Skeletal muscle satellite cell (primary cell): ENCODE results near the gene AIFM3. TPM values are rescaled to one million over a fixed set of nuclear protein-coding genes. Genes with fewer than 3 reads are reported as not detected.
"Not testable (repeated sequence)": the region's sequence is repeated elsewhere in the genome, so short reads cannot be mapped to it uniquely, and the experiment has no call there.

Experiments
- H3K27me3 ChIP-seq: 2 replicates; pipeline ENCODE4 v1.7.0; 2013; ENCODE audit warnings: low read length; ENCODE audit not compliant: control insufficient read depth, insufficient read depth
- H3K36me3 ChIP-seq: 2 replicates; pipeline ENCODE4 v1.7.0; 2013; ENCODE audit warnings: mild to moderate bottlenecking, control low read depth, low read length; ENCODE audit not compliant: insufficient read depth
- H3K4me1 ChIP-seq: 2 replicates; pipeline ENCODE4 v1.7.0; 2013; ENCODE audit warnings: low read length; ENCODE audit not compliant: control insufficient read depth, insufficient read depth
- H3K4me2 ChIP-seq: 2 replicates; pipeline ENCODE4 v1.7.0; 2013; ENCODE audit warnings: mild to moderate bottlenecking, low read length
- H3K4me3 ChIP-seq: 2 replicates; pipeline ENCODE4 v1.7.0; 2013; ENCODE audit warnings: low read length
- H3K9ac ChIP-seq: 2 replicates; pipeline ENCODE4 v1.7.0; 2013; ENCODE audit warnings: mild to moderate bottlenecking, low read depth, low read length, moderate library complexity
- H3K9me3 ChIP-seq: replicated peaks from 2 replicates; pipeline ENCODE4 v1.7.0; 2013; ENCODE audit warnings: mild to moderate bottlenecking, control low read depth, low read length
- total RNA-seq: library from RNA; depleted of rRNA; stranded (reverse); fragments of >200 nt; gene quantifications from 2 replicates; pipeline ENCODE4 v1.2.3, GENCODE V29; 2012; rRNA removed

AIFM3 gene, protein sequence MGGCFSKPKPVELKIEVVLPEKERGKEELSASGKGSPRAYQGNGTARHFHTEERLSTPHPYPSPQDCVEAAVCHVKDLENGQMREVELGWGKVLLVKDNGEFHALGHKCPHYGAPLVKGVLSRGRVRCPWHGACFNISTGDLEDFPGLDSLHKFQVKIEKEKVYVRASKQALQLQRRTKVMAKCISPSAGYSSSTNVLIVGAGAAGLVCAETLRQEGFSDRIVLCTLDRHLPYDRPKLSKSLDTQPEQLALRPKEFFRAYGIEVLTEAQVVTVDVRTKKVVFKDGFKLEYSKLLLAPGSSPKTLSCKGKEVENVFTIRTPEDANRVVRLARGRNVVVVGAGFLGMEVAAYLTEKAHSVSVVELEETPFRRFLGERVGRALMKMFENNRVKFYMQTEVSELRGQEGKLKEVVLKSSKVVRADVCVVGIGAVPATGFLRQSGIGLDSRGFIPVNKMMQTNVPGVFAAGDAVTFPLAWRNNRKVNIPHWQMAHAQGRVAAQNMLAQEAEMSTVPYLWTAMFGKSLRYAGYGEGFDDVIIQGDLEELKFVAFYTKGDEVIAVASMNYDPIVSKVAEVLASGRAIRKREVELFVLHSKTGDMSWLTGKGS
- 0.22 and 0.76 TPM in 2 replicates for total RNA-seq

DNA sequence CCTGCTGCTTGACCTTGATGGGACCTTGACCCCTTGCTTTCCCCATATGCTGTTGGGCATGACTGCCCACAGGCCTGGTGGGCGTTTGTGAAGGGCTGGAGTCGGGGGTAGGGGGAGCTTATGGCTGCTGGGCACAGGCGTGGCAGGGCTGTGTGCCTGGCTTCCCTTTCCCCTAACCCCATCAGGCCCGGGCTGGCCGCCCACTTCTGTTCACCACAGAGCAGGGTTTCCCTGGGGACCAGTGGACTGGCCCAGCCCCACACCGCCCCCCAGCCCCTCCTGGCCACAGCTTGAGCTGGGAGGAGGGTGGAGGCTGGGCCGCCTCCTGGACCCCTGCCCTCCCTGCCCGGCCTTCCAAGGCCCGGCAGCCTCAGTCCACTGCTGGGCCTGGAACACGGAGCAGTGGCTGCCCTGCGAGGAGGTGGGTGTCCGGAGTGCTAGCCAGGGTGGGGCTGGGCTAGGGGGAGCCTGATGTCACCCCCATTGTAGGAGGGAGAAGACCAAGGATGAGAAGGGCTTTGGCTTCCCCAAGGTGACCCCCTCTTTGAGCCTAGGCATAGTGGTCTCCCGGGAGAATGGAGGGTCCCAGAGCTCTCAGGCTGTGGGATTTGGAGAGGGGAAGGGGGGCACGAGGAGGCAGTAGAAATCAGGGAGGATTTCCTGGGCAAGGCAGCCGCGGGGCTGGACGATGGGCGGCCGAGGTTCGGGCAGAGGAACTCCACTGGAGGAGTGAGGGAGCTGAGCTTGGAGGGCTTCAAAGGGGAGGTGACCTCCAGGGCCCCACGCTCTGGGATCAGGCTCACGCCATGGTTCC, at the start of gene AIFM3:
Gene AIFM3 (plus strand): TSS at position 373 of the 814 bp plus-strand sequence. CDS start 690 bp downstream, outside the sequence.
- Histone ChIP-seq H3K9me3 (no peaks in the 10 kb centered on the region), H3K4me3 (no peak within 1 kb of the TSS), H3K36me3 (no peaks in the 10 kb centered on the region), H3K4me2 (no peak within 1 kb of the TSS), H3K27me3 (peaks cover 23% of the 10 kb centered on the region), H3K4me1 (no peaks in the 10 kb centered on the region), H3K9ac (no peak within 1 kb of the TSS)

DNA sequence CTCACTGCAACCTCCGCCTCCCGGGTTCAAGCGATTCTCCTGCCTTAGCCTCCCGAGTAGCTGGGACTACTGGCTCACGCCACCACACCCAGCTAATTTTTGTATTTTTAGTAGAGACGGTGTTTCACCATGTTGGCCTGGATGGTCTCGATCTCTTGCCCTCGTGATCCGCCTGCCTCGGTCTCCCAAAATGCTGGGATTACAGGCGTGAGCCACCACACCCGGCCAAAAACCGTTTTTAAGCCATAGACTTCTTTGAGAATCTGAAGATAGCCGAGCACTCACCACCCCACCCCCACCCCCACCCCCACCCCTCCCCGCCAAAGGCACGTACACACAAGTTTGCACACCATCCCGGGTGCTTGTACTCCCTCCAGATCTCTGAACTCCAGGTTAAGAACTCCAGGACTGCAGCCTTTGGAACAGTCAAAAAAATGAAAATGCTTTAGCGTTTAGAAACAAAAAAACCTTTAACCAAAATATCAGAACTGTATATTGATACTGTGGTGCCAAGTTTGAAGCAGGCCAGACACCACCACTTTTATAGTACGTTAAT, 48.3 kb upstream of the AIFM3 start:
- H3K4me3 ChIP-seq = peak overlapping the region; percentile 98
- H3K4me2 ChIP-seq = peak overlapping the region; percentile 84
- H3K27me3 ChIP-seq = no peaks in the 10 kb centered on the region
- peak overlapping the region; percentile 95 for H3K9ac ChIP-seq
- H3K36me3 ChIP-seq = no peaks in the 10 kb centered on the region
- peaks cover 19% of the 10 kb centered on the region for H3K4me1 ChIP-seq
- no peaks in the 10 kb centered on the region for H3K9me3 ChIP-seq

DNA sequence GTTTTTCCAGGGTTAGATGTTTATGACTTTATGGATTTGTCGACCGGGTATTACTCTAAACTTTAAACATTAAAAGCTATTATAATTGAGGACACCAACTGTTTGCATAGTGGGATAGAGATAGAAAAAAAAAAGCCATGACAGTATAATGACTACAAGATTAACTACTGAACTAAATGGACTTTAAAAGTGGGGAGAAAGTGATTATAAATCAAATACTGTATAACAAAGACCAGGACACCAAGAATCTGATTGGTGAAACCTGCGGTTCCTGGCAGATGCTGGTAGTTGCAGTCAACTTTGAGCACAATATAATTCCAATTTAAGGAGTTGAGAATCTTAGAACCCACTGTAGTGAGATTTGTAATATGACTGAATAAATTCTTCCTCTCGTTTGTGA, 47.3 kb upstream of the AIFM3 start:
- H3K4me3 ChIP-seq = peak overlapping the region; percentile 98
- no peaks in the 10 kb centered on the region for H3K27me3 ChIP-seq
- H3K4me1 ChIP-seq = peaks cover 19% of the 10 kb centered on the region
- peak overlapping the region; percentile 95 for H3K9ac ChIP-seq
- H3K4me2 ChIP-seq = peak overlapping the region; percentile 84
- no peaks in the 10 kb centered on the region for H3K36me3 ChIP-seq
- no peaks in the 10 kb centered on the region for H3K9me3 ChIP-seq

DNA sequence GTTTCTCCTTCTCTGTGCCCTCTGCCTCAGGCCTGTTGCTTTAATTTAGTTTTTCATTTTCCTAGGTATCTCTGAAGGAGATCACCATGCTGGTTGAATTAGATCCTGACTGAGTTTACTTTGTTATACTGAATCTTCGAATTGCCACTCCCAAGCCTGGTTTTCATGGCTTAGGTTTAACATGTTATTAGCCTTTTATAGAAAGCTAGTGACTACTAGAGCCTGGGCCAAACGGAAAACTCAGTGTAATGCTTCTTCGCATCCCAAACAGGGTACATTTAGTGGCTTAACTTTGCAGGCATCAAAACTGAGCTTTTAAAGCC, 46.2 kb upstream of the AIFM3 start:
- Histone ChIP-seq H3K9ac (peak overlapping the region; percentile 95), H3K4me1 (peaks cover 19% of the 10 kb centered on the region)

DNA sequence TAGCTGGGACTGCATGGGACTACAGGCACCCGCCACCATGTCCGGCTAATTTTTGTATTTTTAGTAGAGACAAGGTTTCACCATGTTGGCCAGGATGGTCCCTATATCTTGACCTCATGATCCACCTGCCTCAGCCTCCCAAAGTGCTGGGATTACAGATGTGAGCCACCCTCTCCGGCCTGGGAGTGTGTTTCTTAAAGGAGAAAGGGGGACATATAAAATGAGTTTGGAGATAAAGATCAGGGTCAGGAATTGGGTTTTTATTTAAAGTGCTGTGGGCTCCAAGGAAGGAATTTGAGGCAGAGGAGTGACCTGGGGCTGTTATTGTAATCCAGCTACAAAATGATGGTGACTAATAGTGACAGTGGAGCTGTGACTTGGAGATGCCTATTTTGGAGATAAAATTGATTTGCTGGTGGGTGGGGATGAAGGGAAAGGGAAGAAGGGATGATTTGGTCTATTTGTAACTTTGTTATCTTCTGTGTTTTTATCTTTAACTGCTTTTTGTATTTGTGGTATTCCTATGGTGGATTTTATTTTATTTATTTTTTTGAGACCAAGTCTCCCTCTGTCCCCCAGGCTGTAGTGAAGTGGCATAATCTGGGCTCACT, 44.8 kb upstream of the AIFM3 start:
- H3K27me3 ChIP-seq = no peaks in the 10 kb centered on the region
- H3K9me3 ChIP-seq = no peaks in the 10 kb centered on the region
- H3K4me2 ChIP-seq = peak overlapping the region; percentile 20
- no peak overlapping the region for H3K4me3 ChIP-seq
- H3K36me3 ChIP-seq = peaks cover 5% of the 10 kb centered on the region
- peaks cover 16% of the 10 kb centered on the region for H3K4me1 ChIP-seq
- H3K9ac ChIP-seq = no peak overlapping the region

More for the DNA sequence above, 46.2 kb upstream of the AIFM3 start:
- H3K27me3 ChIP-seq = no peaks in the 10 kb centered on the region
- peak overlapping the region; percentile 98 for H3K4me3 ChIP-seq
- no peaks in the 10 kb centered on the region for H3K9me3 ChIP-seq
- H3K36me3 ChIP-seq = peaks cover 5% of the 10 kb centered on the region
- H3K4me2 ChIP-seq = peak overlapping the region; percentile 84

DNA sequence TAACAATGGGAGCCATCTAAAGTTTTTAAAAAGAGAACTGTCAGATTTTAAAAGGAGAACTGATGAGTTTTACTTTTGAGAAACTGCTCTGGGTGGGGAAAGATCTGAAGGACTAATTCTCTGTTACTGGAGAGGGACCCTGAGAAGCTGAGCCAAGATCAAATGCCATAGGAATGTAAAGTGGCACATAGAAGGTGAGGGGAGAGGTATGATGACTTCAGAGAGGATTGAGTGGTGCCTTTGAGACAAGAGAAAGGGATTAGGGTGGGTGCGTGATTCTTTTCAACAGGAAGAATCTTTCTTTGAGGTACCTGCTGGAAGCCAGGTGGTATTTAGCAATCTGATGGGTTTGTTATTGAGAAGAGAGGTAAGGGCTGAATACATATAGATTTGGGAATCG, 40.8 kb upstream of the AIFM3 start:
- H3K36me3 ChIP-seq = peaks cover 5% of the 10 kb centered on the region
- no peaks in the 10 kb centered on the region for H3K9me3 ChIP-seq
- no peaks in the 10 kb centered on the region for H3K27me3 ChIP-seq
- peaks cover 8% of the 10 kb centered on the region for H3K4me1 ChIP-seq
- H3K9ac ChIP-seq = no peak overlapping the region
- no peak overlapping the region for H3K4me2 ChIP-seq
- no peak overlapping the region for H3K4me3 ChIP-seq

DNA sequence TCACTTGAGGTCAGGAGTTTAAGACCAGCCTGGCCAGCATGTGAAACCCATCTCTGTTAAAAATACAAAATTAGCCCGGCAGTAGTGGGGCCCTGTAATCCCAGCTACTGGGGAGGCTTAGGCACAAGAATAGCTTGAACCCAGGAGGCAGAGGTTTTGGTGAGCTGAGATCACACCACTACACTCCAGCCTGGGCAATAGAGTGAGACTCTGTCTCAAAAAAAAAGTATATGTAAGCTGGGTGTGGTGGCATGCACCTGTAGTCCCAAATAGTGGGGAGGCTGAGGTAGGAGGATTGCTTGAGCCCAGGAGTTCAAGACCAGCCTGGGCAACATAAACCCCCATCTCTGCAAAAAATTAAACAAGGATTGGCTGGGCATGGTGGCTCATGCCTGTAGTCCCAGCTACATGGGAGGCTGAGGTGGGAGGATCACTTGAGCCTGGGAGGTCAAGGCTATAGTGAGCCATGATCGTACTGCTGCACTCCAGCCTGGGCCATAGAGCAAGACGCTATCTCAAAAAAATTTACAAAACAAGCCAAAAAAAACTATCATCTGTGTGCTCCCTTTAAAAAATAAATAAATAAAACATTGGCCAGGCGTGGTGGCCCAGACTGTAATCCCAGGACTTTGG, 39.0 kb upstream of the AIFM3 start:
- Histone ChIP-seq H3K4me3 (no peak overlapping the region), H3K4me1 (no peaks in the 10 kb centered on the region), H3K9ac (no peak overlapping the region), H3K4me2 (no peak overlapping the region), H3K9me3 (no peaks in the 10 kb centered on the region), H3K27me3 (no peaks in the 10 kb centered on the region), H3K36me3 (peaks cover 5% of the 10 kb centered on the region)

DNA sequence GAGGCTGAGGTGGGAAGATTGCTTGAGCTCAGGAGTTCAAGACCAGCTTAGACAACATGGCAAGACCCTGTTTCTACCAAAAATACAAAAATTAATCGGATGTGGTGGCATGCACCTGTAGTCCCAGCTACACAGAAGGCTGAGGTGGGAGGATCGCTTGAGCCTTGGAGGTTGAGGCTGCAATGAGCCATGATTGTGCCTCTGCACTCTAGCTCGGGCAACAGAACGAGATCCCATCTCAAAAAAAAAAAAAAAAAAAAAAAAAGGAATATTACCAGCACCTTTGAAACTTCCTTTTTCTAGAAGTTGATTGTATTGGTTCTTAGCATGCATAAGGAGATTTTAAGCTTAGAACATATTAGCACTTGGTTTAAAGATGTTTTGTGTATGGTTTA, 38.5 kb upstream of the AIFM3 start:
- no peaks in the 10 kb centered on the region for H3K4me1 ChIP-seq
- H3K9me3 ChIP-seq = no peaks in the 10 kb centered on the region
- no peaks in the 10 kb centered on the region for H3K27me3 ChIP-seq
- peaks cover 5% of the 10 kb centered on the region for H3K36me3 ChIP-seq
- H3K4me3 ChIP-seq = no peak overlapping the region
- H3K4me2 ChIP-seq = no peak overlapping the region
- no peak overlapping the region for H3K9ac ChIP-seq

DNA sequence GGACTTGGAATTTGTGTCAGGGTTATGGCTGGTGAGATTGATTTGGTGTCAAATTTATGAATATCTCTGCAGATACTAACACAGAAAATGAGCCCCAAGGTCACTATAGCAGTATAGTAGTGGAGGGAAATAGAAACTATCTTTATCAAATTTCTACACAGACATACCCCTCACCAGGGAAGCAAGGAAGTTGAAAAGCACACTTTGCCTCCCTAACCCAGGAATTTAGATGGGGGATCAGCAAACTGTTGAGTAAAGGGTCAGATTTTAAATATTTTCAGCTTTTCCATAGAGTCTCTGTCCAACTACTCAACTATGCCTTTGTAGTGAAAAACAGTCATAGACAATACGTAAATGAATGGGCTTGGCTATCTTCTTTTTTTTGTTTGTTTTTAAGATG, 37.1 kb upstream of the AIFM3 start:
- peaks cover 14% of the 10 kb centered on the region for H3K36me3 ChIP-seq
- no peaks in the 10 kb centered on the region for H3K4me1 ChIP-seq
- H3K9ac ChIP-seq = no peak overlapping the region
- no peaks in the 10 kb centered on the region for H3K27me3 ChIP-seq
- no peak overlapping the region for H3K4me2 ChIP-seq
- no peak overlapping the region for H3K4me3 ChIP-seq
- no peaks in the 10 kb centered on the region for H3K9me3 ChIP-seq

DNA sequence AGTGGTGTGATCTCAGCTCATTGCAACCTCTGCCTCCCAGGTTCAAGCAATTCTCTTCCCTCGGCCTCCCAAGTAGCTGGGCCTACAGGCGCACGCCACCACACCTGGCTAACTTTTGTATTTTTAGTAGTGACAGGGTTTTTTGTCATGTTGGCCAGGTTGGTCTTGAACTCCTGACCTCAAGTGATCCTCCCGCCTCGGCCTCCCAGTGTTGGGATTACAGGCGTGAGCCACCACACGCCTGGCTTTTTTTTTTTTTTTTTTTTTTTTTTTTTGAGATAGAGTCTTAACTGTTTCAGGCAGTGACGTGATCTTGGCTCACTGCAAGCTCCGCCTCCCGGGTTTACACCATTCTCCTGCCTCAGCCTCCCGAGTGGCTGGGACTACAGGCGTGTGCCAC, 36.6 kb upstream of the AIFM3 start:
- H3K9me3 ChIP-seq, H3K4me3 ChIP-seq, H3K4me1 ChIP-seq, H3K9ac ChIP-seq, H3K4me2 ChIP-seq, H3K27me3 ChIP-seq: not testable (repeated sequence)
- H3K36me3 ChIP-seq = peaks cover 13% of the 10 kb centered on the region
